Trophoblast cell (in vitro differentiated cells and primary cell): ENCODE results near the gene CHCHD3.

Experiments used
- DNase-seq, 2 donors: peaks; one replicate each; pipeline ENCODE4 v3.0.0-alpha.2; 2016
- H2AFZ ChIP-seq: 2 replicates; pipeline ENCODE4 v1.6.1; 2013; ENCODE audit warnings: low read length, moderate library complexity, mild to moderate bottlenecking; ENCODE audit not compliant: insufficient read depth, poor library complexity
- H2AK5ac ChIP-seq: 2 replicates; pipeline ENCODE4 v1.6.1; 2013; ENCODE audit warnings: mild to moderate bottlenecking, low read length
- H2BK120ac ChIP-seq: 2 replicates; pipeline ENCODE4 v1.6.1; 2013; ENCODE audit warnings: low read length, mild to moderate bottlenecking, moderate library complexity; ENCODE audit not compliant: insufficient read depth, poor library complexity
- H2BK12ac ChIP-seq: 2 replicates; pipeline ENCODE4 v1.6.1; 2013; ENCODE audit warnings: mild to moderate bottlenecking, low read length, moderate library complexity
- H2BK5ac ChIP-seq: 2 replicates; pipeline ENCODE4 v1.6.1; 2013; ENCODE audit warnings: low read length, low read depth, moderate library complexity, mild to moderate bottlenecking; ENCODE audit not compliant: poor library complexity
- H3K14ac ChIP-seq: 2 replicates; pipeline ENCODE4 v1.6.1; 2013; ENCODE audit warnings: mild to moderate bottlenecking, low read length
- H3K18ac ChIP-seq: 2 replicates; pipeline ENCODE4 v1.6.1; 2013; ENCODE audit warnings: mild to moderate bottlenecking, low read length
- H3K23ac ChIP-seq: 2 replicates; pipeline ENCODE4 v1.6.1; 2013; ENCODE audit warnings: low read length
- H3K27ac ChIP-seq: 2 replicates; pipeline ENCODE4 v1.5.1; 2013; ENCODE audit warnings: low read depth, mild to moderate bottlenecking, inconsistent platforms, low read length, moderate library complexity
- H3K27me3 ChIP-seq: 2 replicates; pipeline ENCODE4 v1.6.1; 2013; ENCODE audit warnings: inconsistent platforms, mild to moderate bottlenecking, low read length, moderate library complexity; ENCODE audit not compliant: insufficient read depth
- H3K36me3 ChIP-seq, 2 experiments: 1 replicate in 1 of 2; 2 replicates in 1 of 2; pipeline ENCODE4 v1.6.1; 2013; ENCODE audit warnings: low read length in 2 of 2, mild to moderate bottlenecking in 2 of 2, moderate library complexity in 1 of 2; ENCODE audit not compliant: insufficient read depth in 2 of 2, control insufficient read depth in 1 of 2
- H3K4ac ChIP-seq: 2 replicates; pipeline ENCODE4 v1.6.1; 2013; ENCODE audit warnings: low read depth, mild to moderate bottlenecking, low read length, moderate library complexity
- H3K4me1 ChIP-seq, 2 experiments: 1 replicate in 1 of 2; 2 replicates in 1 of 2; pipeline ENCODE4 v1.6.1; 2013; ENCODE audit warnings: low read length in 2 of 2, mild to moderate bottlenecking in 2 of 2, moderate library complexity in 1 of 2; ENCODE audit not compliant: insufficient read depth in 2 of 2, control insufficient read depth in 1 of 2
- H3K4me2 ChIP-seq: 2 replicates; pipeline ENCODE4 v1.6.1; 2013; ENCODE audit warnings: inconsistent platforms, mild to moderate bottlenecking, low read length, moderate library complexity
- H3K4me3 ChIP-seq: 2 replicates; pipeline ENCODE4 v1.5.1; 2013; ENCODE audit warnings: mild to moderate bottlenecking, low read depth, low read length, inconsistent platforms
- H3K79me1 ChIP-seq: one replicate; pipeline ENCODE4 v1.6.1; 2013; ENCODE audit warnings: low read length
- H3K79me2 ChIP-seq: 2 replicates; pipeline ENCODE4 v1.6.1; 2013; ENCODE audit warnings: low read length, mild to moderate bottlenecking; ENCODE audit not compliant: control insufficient read depth, insufficient read depth, poor library complexity
- H3K9ac ChIP-seq: 2 replicates; pipeline ENCODE4 v1.6.1; 2013; ENCODE audit warnings: mild to moderate bottlenecking, low read length
- H3K9me3 ChIP-seq: 2 replicates; pipeline ENCODE4 v1.6.1; 2013; ENCODE audit warnings: low read depth, mild to moderate bottlenecking, control low read depth, inconsistent platforms, low read length; ENCODE audit not compliant: insufficient read depth
- H4K12ac ChIP-seq: 2 replicates; pipeline ENCODE4 v1.6.1; 2013; ENCODE audit warnings: low read depth, mild to moderate bottlenecking, low read length, moderate library complexity
- H4K8ac ChIP-seq: 2 replicates; pipeline ENCODE4 v1.6.1; 2013; ENCODE audit warnings: low read depth, mild to moderate bottlenecking, low read length, moderate library complexity
- H4K91ac ChIP-seq: one replicate; pipeline ENCODE4 v1.6.1; 2013; ENCODE audit warnings: low read depth, mild to moderate bottlenecking, low read length, moderate library complexity
- WGBS: extraction: QIAGEN DNeasy Blood & Tissue Kit; methylation state at CpG from one replicate; pipeline ENCODE4 v1.1.7; 2013; ENCODE audit warnings: missing lambda C conversion rate; ENCODE audit not compliant: insufficient read length, insufficient coverage; ENCODE audit errors: extremely low coverage; 5-methylcytosine and 5-hydroxymethylcytosine counted together

CHCHD3 gene

GRCh38 chr7:132856416-132856815, 225.5 kb downstream of the CHCHD3 start:
- Histone ChIP-seq H4K12ac (no peak overlapping the region), H3K4me2 (no peak overlapping the region)
- no CpG with 5 or more reads among the region's 5 CpGs for WGBS

GRCh38 chr7:132855901-132856300, 226.0 kb downstream of the CHCHD3 start:
- no peak overlapping the region for H3K4me2 ChIP-seq
- no peaks in the 10 kb centered on the region for H3K79me2 ChIP-seq
- H3K36me3 ChIP-seq = no peaks in the 10 kb centered on the region
- H3K23ac ChIP-seq = no peak overlapping the region
- no peak overlapping the region for H3K4me3 ChIP-seq
- H3K18ac ChIP-seq = no peak overlapping the region
- H3K4ac ChIP-seq = no peak overlapping the region
- H3K79me1 ChIP-seq = no peaks in the 10 kb centered on the region
- H2AK5ac ChIP-seq = no peak overlapping the region
- no peaks in the 10 kb centered on the region for H3K9me3 ChIP-seq
- WGBS = no CpG with 5 or more reads among the region's 2 CpGs
- no peak overlapping the region for H2AFZ ChIP-seq
- no peak overlapping the region for H2BK120ac ChIP-seq
- no peak overlapping the region for H3K14ac ChIP-seq
- H2BK5ac ChIP-seq = no peak overlapping the region
- H3K27me3 ChIP-seq = no peaks in the 10 kb centered on the region
- no peak overlapping the region for H4K91ac ChIP-seq
- no peak overlapping the region for H2BK12ac ChIP-seq
- H4K12ac ChIP-seq = no peak overlapping the region
- H3K27ac ChIP-seq = no peak overlapping the region
- no peak for DNase-seq
- H3K4me1 ChIP-seq = no peaks in the 10 kb centered on the region
- no peak overlapping the region for H3K9ac ChIP-seq
- H4K8ac ChIP-seq = no peak overlapping the region

More at GRCh38 chr7:132856416-132856815, 225.5 kb downstream of the CHCHD3 start:
- Histone ChIP-seq H3K4me1 (no peaks in the 10 kb centered on the region), H3K4me3 (no peak overlapping the region), H3K18ac (no peak overlapping the region), H3K79me1 (no peaks in the 10 kb centered on the region), H3K9me3 (no peaks in the 10 kb centered on the region), H2BK120ac (no peak overlapping the region), H3K4ac (no peak overlapping the region), H2BK12ac (no peak overlapping the region), H3K14ac (no peak overlapping the region), H2AFZ (no peak overlapping the region), H3K27ac (no peak overlapping the region), H3K79me2 (no peaks in the 10 kb centered on the region), H4K8ac (no peak overlapping the region), H3K9ac (no peak overlapping the region), H2BK5ac (no peak overlapping the region), H2AK5ac (no peak overlapping the region), H4K91ac (no peak overlapping the region), H3K23ac (no peak overlapping the region), H3K36me3 (no peaks in the 10 kb centered on the region), H3K27me3 (no peaks in the 10 kb centered on the region)
- no peak for DNase-seq

DNA sequence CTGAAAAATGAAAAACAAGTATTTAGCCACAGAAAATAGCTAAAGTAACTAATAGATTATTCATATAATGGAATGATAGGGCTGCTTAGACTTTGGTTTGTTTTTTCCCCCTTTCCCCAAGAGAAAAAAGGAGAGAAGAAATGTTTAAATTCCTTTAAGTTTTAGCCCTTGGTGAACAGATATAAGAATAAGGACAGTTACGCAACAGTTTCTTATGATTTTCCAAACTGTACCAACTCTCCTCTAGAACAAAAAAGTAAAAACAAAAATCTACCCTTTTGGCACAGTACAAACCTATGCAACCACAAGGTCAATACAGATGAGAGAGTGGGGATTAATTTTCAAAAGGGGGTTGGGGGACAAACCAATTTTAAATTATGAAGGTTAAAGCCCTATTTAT, 227.7 kb downstream of the CHCHD3 start:
- Histone ChIP-seq H4K91ac (no peak overlapping the region), H3K36me3 (no peaks in the 10 kb centered on the region), H2AFZ (no peak overlapping the region), H3K14ac (no peak overlapping the region), H3K9ac (no peak overlapping the region), H3K4me3 (no peak overlapping the region), H3K27ac (no peak overlapping the region), H3K23ac (no peak overlapping the region), H3K4me1 (no peaks in the 10 kb centered on the region), H4K12ac (no peak overlapping the region), H3K79me2 (no peaks in the 10 kb centered on the region), H2BK5ac (no peak overlapping the region), H3K27me3 (no peaks in the 10 kb centered on the region), H2BK120ac (no peak overlapping the region), H2BK12ac (no peak overlapping the region), H3K4ac (no peak overlapping the region), H3K79me1 (no peaks in the 10 kb centered on the region), H4K8ac (no peak overlapping the region), H3K4me2 (no peak overlapping the region), H3K9me3 (no peaks in the 10 kb centered on the region), H3K18ac (no peak overlapping the region), H2AK5ac (no peak overlapping the region)
- peak in 1 of 2 donors; percentile 22 for DNase-seq
- no CpG with 5 or more reads among the region's 1 CpG for WGBS

- no CpG with 5 or more reads among the region's 7 CpGs for WGBS
- Histone ChIP-seq H2BK120ac (no peak overlapping the region), H3K4me1 (no peaks in the 10 kb centered on the region), H3K79me2 (no peaks in the 10 kb centered on the region), H2AK5ac (no peak overlapping the region), H4K91ac (no peak overlapping the region), H3K27me3 (no peaks in the 10 kb centered on the region), H3K4ac (no peak overlapping the region), H3K4me2 (no peak overlapping the region), H3K23ac (no peak overlapping the region), H2AFZ (no peak overlapping the region), H3K9ac (no peak overlapping the region), H3K4me3 (no peak overlapping the region), H3K18ac (no peak overlapping the region), H3K79me1 (no peaks in the 10 kb centered on the region), H2BK5ac (no peak overlapping the region), H4K12ac (no peak overlapping the region), H4K8ac (no peak overlapping the region), H2BK12ac (no peak overlapping the region), H3K27ac (no peak overlapping the region), H3K14ac (no peak overlapping the region), H3K36me3 (no peaks in the 10 kb centered on the region), H3K9me3 (no peaks in the 10 kb centered on the region)
- no peak for DNase-seq
Observed at GRCh38 chr7:132847376-132847775, 234.5 kb downstream of the CHCHD3 start.
